ENCODE measurements around the gene ARSG. TPM values are rescaled to one million over a fixed set of nuclear protein-coding genes. Genes with fewer than 3 reads are reported as not detected.
A peak's percentile ranks its signal among the peaks of the same experiment; 100 is the strongest.

ARSG gene
- total and polyA plus RNA-seq, 2 of the 13 experiments (the other 11 are each of a cell fraction or from before 2014, with no cell fraction given), result 3.7 to 15.2 TPM

DNA sequence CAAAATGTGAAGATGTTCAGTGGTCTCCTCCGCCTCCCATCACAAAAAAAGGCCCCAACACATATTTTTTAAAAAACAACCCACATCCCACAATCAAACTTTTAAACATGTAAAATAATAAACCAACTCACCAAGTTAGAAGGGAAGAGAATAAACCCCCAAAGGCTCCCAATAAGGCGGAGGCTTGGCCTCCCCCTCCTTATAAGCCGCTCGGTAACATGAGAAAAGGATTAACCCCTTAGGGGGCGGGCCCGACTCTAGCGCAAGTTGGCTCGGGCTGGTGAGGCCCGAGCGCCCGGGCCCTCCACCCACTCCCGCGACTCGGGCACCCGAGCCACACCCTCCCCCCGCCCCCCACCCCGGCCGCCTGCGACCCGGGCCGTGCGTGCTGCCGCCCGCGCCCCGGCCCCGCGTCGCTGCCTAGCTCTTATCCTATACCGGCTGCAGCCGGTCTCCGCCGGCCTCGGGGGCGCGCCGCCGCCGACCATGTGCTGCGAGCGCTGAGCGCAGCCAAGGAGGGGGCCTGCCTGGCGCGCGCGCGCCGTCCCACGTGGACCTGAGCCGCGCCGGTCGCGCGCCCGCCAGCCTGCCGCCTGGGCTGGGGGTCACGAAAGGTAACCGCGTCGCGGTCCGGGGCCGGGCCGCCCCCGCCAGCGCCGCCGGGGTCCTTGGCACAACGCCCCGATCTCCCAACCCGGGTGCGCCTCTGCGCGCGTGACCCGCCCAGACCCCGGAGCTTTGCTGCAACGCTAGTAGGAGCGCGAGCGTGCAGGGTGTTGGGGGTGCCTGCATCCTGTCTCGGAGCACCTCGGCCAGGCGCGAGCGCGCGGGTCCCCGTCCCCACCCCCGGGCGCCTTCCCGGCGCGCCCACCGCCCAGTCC lies at the start of gene ARSG, which contains the start of gene SLC16A6 (continued):
- TF ChIP-seq NRL (CRISPR knock-in tag; IDR thresholded peaks at IDR 0.05; ENCODE audit: borderline replicate concordance) (no peak), ZBTB38 (CRISPR knock-in tag; IDR thresholded peaks at IDR 0.05) (0 out of 2 replicates have a peak, but pooled peaks have one; percentile 4), POLR2G (IDR thresholded peaks at IDR 0.05; ENCODE audit: low read depth, low read length) (no peak; the same call in 1 of the 2 replicates), ZNF224 (CRISPR knock-in tag; IDR thresholded peaks at IDR 0.05) (no peak), ZNF331 (CRISPR knock-in tag; IDR thresholded peaks at IDR 0.05) (0 out of 2 replicates have a peak, but pooled peaks have one; percentile 24), ATF7-NPFF (CRISPR knock-in tag; IDR thresholded peaks at IDR 0.05; ENCODE audit: low read depth) (peak; percentile 44; the same call in 1 of the 2 replicates), ZNF383 (CRISPR knock-in tag; IDR thresholded peaks at IDR 0.05; ENCODE audit: borderline replicate concordance) (no peak), NR1H2 (CRISPR knock-in tag; IDR thresholded peaks at IDR 0.05; ENCODE audit: borderline replicate concordance, low read depth) (0 out of 2 replicates have a peak, but pooled peaks have one; percentile 6), ZBTB42 (CRISPR knock-in tag; IDR thresholded peaks at IDR 0.05) (no peak)
- TF ChIP-seq, protein P1, sequence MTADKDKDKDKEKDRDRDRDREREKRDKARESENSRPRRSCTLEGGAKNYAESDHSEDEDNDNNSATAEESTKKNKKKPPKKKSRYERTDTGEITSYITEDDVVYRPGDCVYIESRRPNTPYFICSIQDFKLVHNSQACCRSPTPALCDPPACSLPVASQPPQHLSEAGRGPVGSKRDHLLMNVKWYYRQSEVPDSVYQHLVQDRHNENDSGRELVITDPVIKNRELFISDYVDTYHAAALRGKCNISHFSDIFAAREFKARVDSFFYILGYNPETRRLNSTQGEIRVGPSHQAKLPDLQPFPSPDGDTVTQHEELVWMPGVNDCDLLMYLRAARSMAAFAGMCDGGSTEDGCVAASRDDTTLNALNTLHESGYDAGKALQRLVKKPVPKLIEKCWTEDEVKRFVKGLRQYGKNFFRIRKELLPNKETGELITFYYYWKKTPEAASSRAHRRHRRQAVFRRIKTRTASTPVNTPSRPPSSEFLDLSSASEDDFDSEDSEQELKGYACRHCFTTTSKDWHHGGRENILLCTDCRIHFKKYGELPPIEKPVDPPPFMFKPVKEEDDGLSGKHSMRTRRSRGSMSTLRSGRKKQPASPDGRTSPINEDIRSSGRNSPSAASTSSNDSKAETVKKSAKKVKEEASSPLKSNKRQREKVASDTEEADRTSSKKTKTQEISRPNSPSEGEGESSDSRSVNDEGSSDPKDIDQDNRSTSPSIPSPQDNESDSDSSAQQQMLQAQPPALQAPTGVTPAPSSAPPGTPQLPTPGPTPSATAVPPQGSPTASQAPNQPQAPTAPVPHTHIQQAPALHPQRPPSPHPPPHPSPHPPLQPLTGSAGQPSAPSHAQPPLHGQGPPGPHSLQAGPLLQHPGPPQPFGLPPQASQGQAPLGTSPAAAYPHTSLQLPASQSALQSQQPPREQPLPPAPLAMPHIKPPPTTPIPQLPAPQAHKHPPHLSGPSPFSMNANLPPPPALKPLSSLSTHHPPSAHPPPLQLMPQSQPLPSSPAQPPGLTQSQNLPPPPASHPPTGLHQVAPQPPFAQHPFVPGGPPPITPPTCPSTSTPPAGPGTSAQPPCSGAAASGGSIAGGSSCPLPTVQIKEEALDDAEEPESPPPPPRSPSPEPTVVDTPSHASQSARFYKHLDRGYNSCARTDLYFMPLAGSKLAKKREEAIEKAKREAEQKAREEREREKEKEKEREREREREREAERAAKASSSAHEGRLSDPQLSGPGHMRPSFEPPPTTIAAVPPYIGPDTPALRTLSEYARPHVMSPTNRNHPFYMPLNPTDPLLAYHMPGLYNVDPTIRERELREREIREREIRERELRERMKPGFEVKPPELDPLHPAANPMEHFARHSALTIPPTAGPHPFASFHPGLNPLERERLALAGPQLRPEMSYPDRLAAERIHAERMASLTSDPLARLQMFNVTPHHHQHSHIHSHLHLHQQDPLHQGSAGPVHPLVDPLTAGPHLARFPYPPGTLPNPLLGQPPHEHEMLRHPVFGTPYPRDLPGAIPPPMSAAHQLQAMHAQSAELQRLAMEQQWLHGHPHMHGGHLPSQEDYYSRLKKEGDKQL (CRISPR knock-in tag; IDR thresholded peaks at IDR 0.05; ENCODE audit: low read depth), result no peak
- TF ChIP-seq, protein P2, sequence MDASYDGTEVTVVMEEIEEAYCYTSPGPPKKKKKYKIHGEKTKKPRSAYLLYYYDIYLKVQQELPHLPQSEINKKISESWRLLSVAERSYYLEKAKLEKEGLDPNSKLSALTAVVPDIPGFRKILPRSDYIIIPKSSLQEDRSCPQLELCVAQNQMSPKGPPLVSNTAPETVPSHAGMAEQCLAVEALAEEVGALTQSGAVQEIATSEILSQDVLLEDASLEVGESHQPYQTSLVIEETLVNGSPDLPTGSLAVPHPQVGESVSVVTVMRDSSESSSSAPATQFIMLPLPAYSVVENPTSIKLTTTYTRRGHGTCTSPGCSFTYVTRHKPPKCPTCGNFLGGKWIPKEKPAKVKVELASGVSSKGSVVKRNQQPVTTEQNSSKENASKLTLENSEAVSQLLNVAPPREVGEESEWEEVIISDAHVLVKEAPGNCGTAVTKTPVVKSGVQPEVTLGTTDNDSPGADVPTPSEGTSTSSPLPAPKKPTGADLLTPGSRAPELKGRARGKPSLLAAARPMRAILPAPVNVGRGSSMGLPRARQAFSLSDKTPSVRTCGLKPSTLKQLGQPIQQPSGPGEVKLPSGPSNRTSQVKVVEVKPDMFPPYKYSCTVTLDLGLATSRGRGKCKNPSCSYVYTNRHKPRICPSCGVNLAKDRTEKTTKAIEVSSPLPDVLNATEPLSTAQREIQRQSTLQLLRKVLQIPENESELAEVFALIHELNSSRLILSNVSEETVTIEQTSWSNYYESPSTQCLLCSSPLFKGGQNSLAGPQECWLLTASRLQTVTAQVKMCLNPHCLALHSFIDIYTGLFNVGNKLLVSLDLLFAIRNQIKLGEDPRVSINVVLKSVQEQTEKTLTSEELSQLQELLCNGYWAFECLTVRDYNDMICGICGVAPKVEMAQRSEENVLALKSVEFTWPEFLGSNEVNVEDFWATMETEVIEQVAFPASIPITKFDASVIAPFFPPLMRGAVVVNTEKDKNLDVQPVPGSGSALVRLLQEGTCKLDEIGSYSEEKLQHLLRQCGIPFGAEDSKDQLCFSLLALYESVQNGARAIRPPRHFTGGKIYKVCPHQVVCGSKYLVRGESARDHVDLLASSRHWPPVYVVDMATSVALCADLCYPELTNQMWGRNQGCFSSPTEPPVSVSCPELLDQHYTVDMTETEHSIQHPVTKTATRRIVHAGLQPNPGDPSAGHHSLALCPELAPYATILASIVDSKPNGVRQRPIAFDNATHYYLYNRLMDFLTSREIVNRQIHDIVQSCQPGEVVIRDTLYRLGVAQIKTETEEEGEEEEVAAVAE (CRISPR knock-in tag; IDR thresholded peaks at IDR 0.05; ENCODE audit: borderline replicate concordance), result no peak
- TF ChIP-seq, protein P3, sequence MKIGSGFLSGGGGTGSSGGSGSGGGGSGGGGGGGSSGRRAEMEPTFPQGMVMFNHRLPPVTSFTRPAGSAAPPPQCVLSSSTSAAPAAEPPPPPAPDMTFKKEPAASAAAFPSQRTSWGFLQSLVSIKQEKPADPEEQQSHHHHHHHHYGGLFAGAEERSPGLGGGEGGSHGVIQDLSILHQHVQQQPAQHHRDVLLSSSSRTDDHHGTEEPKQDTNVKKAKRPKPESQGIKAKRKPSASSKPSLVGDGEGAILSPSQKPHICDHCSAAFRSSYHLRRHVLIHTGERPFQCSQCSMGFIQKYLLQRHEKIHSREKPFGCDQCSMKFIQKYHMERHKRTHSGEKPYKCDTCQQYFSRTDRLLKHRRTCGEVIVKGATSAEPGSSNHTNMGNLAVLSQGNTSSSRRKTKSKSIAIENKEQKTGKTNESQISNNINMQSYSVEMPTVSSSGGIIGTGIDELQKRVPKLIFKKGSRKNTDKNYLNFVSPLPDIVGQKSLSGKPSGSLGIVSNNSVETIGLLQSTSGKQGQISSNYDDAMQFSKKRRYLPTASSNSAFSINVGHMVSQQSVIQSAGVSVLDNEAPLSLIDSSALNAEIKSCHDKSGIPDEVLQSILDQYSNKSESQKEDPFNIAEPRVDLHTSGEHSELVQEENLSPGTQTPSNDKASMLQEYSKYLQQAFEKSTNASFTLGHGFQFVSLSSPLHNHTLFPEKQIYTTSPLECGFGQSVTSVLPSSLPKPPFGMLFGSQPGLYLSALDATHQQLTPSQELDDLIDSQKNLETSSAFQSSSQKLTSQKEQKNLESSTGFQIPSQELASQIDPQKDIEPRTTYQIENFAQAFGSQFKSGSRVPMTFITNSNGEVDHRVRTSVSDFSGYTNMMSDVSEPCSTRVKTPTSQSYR (CRISPR knock-in tag; IDR thresholded peaks at IDR 0.05; ENCODE audit: borderline replicate concordance), result no peak; the same call in 1 of the 2 replicates
